Ishikawa (cell line): ENCODE data around the gene CATSPERZ.

Experiments used
- CEBPB ChIP-seq: IDR thresholded peaks from 2 replicates; pipeline ENCODE4 v1.6.1; 2012
- CREB1 ChIP-seq: IDR thresholded peaks from 2 replicates; pipeline ENCODE4 v1.6.1; 2012; ENCODE audit warnings: low read depth
- EGR1 ChIP-seq: IDR thresholded peaks from 2 replicates; pipeline ENCODE4 v1.6.1; 2012
- EP300 ChIP-seq: IDR thresholded peaks from 2 replicates; pipeline ENCODE4 v1.6.1; 2012; ENCODE audit warnings: borderline replicate concordance
- FOXM1 ChIP-seq: IDR thresholded peaks from 2 replicates; pipeline ENCODE4 v1.6.1; 2012; ENCODE audit warnings: low read depth, borderline replicate concordance
- NFIC ChIP-seq: IDR thresholded peaks from 2 replicates; pipeline ENCODE4 v1.6.1; 2012
- RAD21 ChIP-seq: IDR thresholded peaks from 2 replicates; pipeline ENCODE4 v1.6.1; 2012; ENCODE audit warnings: low read depth
- REST ChIP-seq: IDR thresholded peaks from 2 replicates; pipeline ENCODE4 v1.6.1; 2012; ENCODE audit warnings: low read depth, mild to moderate bottlenecking
- TAF1 ChIP-seq: IDR thresholded peaks from 2 replicates; pipeline ENCODE4 v1.6.1; 2012; ENCODE audit warnings: low read depth, mild to moderate bottlenecking
- TCF12 ChIP-seq: IDR thresholded peaks from 2 replicates; pipeline ENCODE4 v1.6.1; 2012; ENCODE audit warnings: low read depth
- TEAD4 ChIP-seq: IDR thresholded peaks from 2 replicates; pipeline ENCODE4 v1.6.1; 2012
- USF1 ChIP-seq: IDR thresholded peaks from 2 replicates; pipeline ENCODE4 v1.6.1; 2012
- YY1 ChIP-seq: IDR thresholded peaks from 2 replicates; pipeline ENCODE4 v1.6.1; 2012; ENCODE audit warnings: low read depth
- ZBTB7A ChIP-seq: IDR thresholded peaks from 2 replicates; pipeline ENCODE4 v1.6.1; 2012; ENCODE audit warnings: low read depth
- TF ChIP-seq, protein P1 (sequence below): IDR thresholded peaks from 2 replicates; pipeline ENCODE4 v1.6.1; 2012

The CATSPERZ gene

DNA sequence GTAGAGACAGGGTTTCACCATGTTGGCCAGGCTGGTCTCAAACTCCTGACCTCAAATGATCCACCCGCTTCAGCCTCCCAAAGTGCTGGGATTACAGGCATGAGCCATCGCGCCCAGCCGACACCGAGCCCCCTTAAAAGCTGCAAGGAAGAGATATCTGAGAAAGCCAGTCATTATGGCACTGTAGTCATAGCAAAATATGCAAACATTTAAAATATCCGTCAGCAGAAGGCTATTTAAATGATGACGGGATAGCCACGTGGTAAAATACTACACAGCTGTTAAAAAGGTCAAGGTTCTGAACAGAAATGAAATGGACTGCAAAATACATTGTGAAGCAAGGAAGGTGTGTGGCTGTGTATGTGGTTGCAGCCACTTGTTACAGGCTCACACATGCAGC is 33.4 kb downstream of the CATSPERZ start:
- TF ChIP-seq RAD21: no peak
- TF ChIP-seq FOXM1: no peak
- TF ChIP-seq TEAD4: no peak
- TF ChIP-seq CREB1: no peak
- TF ChIP-seq EGR1: no peak
- TF ChIP-seq REST: no peak
- TF ChIP-seq YY1: no peak
- TF ChIP-seq, protein P1, sequence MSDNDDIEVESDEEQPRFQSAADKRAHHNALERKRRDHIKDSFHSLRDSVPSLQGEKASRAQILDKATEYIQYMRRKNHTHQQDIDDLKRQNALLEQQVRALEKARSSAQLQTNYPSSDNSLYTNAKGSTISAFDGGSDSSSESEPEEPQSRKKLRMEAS: no peak
- no peak for TF ChIP-seq NFIC
- no peak for TF ChIP-seq CEBPB
- no peak for TF ChIP-seq ZBTB7A
- TF ChIP-seq USF1: no peak
- TF ChIP-seq TAF1: no peak
- TF ChIP-seq EP300: no peak
- no peak for TF ChIP-seq TCF12

- no peak; the same call in 1 of the 2 replicates for TF ChIP-seq USF1
- TF ChIP-seq REST: no peak
- no peak for TF ChIP-seq TAF1
- TF ChIP-seq FOXM1: no peak
- peak; percentile 91 for TF ChIP-seq ZBTB7A
- peak; percentile 99 for TF ChIP-seq CEBPB
- TF ChIP-seq TEAD4: peak; percentile 89
- peak; percentile 44; the same call in 1 of the 2 replicates for TF ChIP-seq NFIC
- TF ChIP-seq, protein P1: peak; percentile 84
- peak; percentile 89 for TF ChIP-seq TCF12
- TF ChIP-seq CREB1: no peak
- peak; percentile 78; the same call in 1 of the 2 replicates for TF ChIP-seq EP300
- peak; percentile 89 for TF ChIP-seq EGR1
- TF ChIP-seq RAD21: no peak
These were observed 34.9 kb downstream of the CATSPERZ start for GRCh38 chr11:64334764-64335735.

GRCh38 chr11:64337538-64338249 is 37.5 kb downstream of the CATSPERZ start:
- TF ChIP-seq REST (no peak), TEAD4 (no peak), RAD21 (no peak)

GRCh38 chr11:64338716-64339115 is 38.6 kb downstream of the CATSPERZ start:
- TF ChIP-seq, protein P1: no peak
- TF ChIP-seq RAD21 (no peak), TCF12 (no peak), CREB1 (no peak), EGR1 (no peak), CEBPB (no peak), REST (no peak), EP300 (no peak), NFIC (no peak), FOXM1 (no peak), TEAD4 (no peak), ZBTB7A (no peak), YY1 (no peak), USF1 (no peak), TAF1 (no peak)
